ENCODE data around the gene GOLGA1.

GOLGA1 gene

DNA sequence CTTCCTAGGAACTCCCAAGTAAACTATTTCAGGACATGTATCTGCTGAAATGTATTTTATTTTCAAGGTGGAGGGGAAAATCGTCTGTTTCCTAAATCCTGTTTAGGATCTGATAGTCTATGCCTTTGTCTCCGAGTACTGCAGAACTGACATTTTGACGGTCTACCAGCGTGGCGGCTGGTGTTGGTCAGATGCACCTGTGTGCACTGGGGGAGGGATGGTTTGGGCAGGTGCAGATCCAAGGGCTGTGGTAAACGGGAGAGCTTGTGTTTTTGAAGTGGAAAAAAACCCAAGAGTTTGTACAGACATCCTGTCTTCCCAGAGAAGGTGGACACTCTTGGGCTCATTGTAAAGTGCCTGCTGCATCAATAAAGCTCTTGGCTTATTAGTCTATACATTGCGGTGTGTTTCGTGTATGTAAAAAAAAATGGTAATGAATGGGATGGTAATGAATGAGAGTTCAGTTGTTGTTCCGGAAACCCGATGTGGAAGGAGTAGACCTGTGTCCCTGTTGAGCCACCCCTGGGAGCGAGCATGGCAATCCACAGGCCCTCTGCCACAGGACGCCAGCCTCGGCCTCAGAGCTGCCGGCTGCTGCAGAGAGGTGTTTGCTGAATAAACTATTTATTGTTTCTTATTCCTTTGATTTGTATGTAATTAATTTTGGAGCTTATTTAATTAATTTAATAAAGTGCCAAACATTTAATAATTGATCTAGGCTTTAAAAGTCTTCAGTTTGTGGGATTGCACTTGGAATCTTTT is 63.7 kb downstream of the GOLGA1 start:
- no peak for DNase-seq
- no peaks in the 10 kb centered on the region for H3K27me3 ChIP-seq (replicated peaks; ENCODE audit: control insufficient read depth, insufficient read depth, low read length, poor library complexity, severe bottlenecking)
- H3K36me3 ChIP-seq (ENCODE audit: control insufficient read depth, insufficient read depth, low read length) = peaks cover 85% of the 10 kb centered on the region
- no peak overlapping the region for H3K4me3 ChIP-seq (ENCODE audit: insufficient read depth, low read depth, low read length, poor library complexity, severe bottlenecking)
- no peak overlapping the region for H3K27ac ChIP-seq (ENCODE audit: insufficient read depth, low read length, poor library complexity, severe bottlenecking)
- H3K9me3 ChIP-seq (ENCODE audit: control insufficient read depth, low read length) = no peaks in the 10 kb centered on the region
- H3K4me1 ChIP-seq (ENCODE audit: control insufficient read depth, insufficient read depth, low read length, poor library complexity, severe bottlenecking) = peaks cover 8% of the 10 kb centered on the region

GRCh38 chr9:124875501-124875900 is 65.4 kb downstream of the GOLGA1 start:
- peaks cover 24% of the 10 kb centered on the region for H3K4me1 ChIP-seq (ENCODE audit: control insufficient read depth, insufficient read depth, low read length, poor library complexity, severe bottlenecking)
- no peaks in the 10 kb centered on the region for H3K27me3 ChIP-seq (replicated peaks; ENCODE audit: control insufficient read depth, insufficient read depth, low read length, poor library complexity, severe bottlenecking)
- no peak overlapping the region for H3K4me3 ChIP-seq (ENCODE audit: insufficient read depth, low read depth, low read length, poor library complexity, severe bottlenecking)
- peaks cover 70% of the 10 kb centered on the region for H3K36me3 ChIP-seq (ENCODE audit: control insufficient read depth, insufficient read depth, low read length)
- DNase-seq = no peak
- no peaks in the 10 kb centered on the region for H3K9me3 ChIP-seq (ENCODE audit: control insufficient read depth, low read length)
- no peak overlapping the region for H3K27ac ChIP-seq (ENCODE audit: insufficient read depth, low read length, poor library complexity, severe bottlenecking)

GRCh38 chr9:124873664-124874063 is 67.2 kb downstream of the GOLGA1 start:
- no peak overlapping the region for H3K27ac ChIP-seq (ENCODE audit: insufficient read depth, low read length, poor library complexity, severe bottlenecking)
- H3K36me3 ChIP-seq (ENCODE audit: control insufficient read depth, insufficient read depth, low read length) = peaks cover 58% of the 10 kb centered on the region
- H3K27me3 ChIP-seq (replicated peaks; ENCODE audit: control insufficient read depth, insufficient read depth, low read length, poor library complexity, severe bottlenecking) = no peaks in the 10 kb centered on the region
- no peak for DNase-seq
- no peaks in the 10 kb centered on the region for H3K9me3 ChIP-seq (ENCODE audit: control insufficient read depth, low read length)
- peaks cover 28% of the 10 kb centered on the region for H3K4me1 ChIP-seq (ENCODE audit: control insufficient read depth, insufficient read depth, low read length, poor library complexity, severe bottlenecking)
- no peak overlapping the region for H3K4me3 ChIP-seq (ENCODE audit: insufficient read depth, low read depth, low read length, poor library complexity, severe bottlenecking)

- Histone ChIP-seq H3K36me3 (ENCODE audit: control insufficient read depth, insufficient read depth, low read length) (peaks cover 35% of the 10 kb centered on the region), H3K27ac (ENCODE audit: insufficient read depth, low read length, poor library complexity, severe bottlenecking) (peak overlapping the region; percentile 96), H3K4me3 (ENCODE audit: insufficient read depth, low read depth, low read length, poor library complexity, severe bottlenecking) (peak overlapping the region; percentile 89), H3K9me3 (ENCODE audit: control insufficient read depth, low read length) (no peaks in the 10 kb centered on the region), H3K4me1 (ENCODE audit: control insufficient read depth, insufficient read depth, low read length, poor library complexity, severe bottlenecking) (peaks cover 37% of the 10 kb centered on the region), H3K27me3 (replicated peaks; ENCODE audit: control insufficient read depth, insufficient read depth, low read length, poor library complexity, severe bottlenecking) (no peaks in the 10 kb centered on the region)
- DNase-seq = no peak
Observed at GRCh38 chr9:124871156-124871561, 69.7 kb downstream of the GOLGA1 start.

DNA sequence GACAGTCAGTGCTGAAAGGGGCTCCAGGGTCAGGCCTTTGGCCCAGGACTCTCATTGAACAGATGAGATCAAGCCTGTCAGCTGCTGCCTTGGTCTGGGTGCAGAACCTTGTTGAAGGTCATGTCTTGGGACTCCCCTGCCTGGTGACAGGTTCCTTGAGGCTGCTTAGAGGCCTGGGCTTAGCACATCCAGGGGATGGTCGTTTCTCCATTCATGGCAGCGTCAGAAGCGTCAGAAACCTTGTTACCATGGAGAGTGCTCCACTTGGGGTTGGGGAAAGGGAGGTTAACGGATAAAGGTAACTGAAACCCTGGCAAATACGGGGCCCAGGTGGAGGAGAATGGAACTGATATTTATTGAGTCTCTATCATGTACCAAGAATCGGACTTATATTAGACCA is 70.2 kb downstream of the GOLGA1 start:
- Histone ChIP-seq H3K4me1 (ENCODE audit: control insufficient read depth, insufficient read depth, low read length, poor library complexity, severe bottlenecking) (peaks cover 37% of the 10 kb centered on the region), H3K27me3 (replicated peaks; ENCODE audit: control insufficient read depth, insufficient read depth, low read length, poor library complexity, severe bottlenecking) (no peaks in the 10 kb centered on the region), H3K9me3 (ENCODE audit: control insufficient read depth, low read length) (no peaks in the 10 kb centered on the region), H3K36me3 (ENCODE audit: control insufficient read depth, insufficient read depth, low read length) (peaks cover 30% of the 10 kb centered on the region), H3K4me3 (ENCODE audit: insufficient read depth, low read depth, low read length, poor library complexity, severe bottlenecking) (peak overlapping the region; percentile 89), H3K27ac (ENCODE audit: insufficient read depth, low read length, poor library complexity, severe bottlenecking) (peak overlapping the region; percentile 96)
- DNase-seq = no peak

- H3K27ac ChIP-seq (ENCODE audit: insufficient read depth, low read length, poor library complexity, severe bottlenecking) = peak overlapping the region; percentile 96
Observed at GRCh38 chr9:124869986-124870560, 70.8 kb downstream of the GOLGA1 start.

GRCh38 chr9:124869466-124869985 is 71.4 kb downstream of the GOLGA1 start:
- peak in 2 of 3 donors; percentile 22 to 42 for DNase-seq
- peak overlapping the region; percentile 89 for H3K4me3 ChIP-seq (ENCODE audit: insufficient read depth, low read depth, low read length, poor library complexity, severe bottlenecking)
- H3K4me1 ChIP-seq (ENCODE audit: control insufficient read depth, insufficient read depth, low read length, poor library complexity, severe bottlenecking) = peaks cover 37% of the 10 kb centered on the region
- no peaks in the 10 kb centered on the region for H3K27me3 ChIP-seq (replicated peaks; ENCODE audit: control insufficient read depth, insufficient read depth, low read length, poor library complexity, severe bottlenecking)
- H3K36me3 ChIP-seq (ENCODE audit: control insufficient read depth, insufficient read depth, low read length) = peaks cover 18% of the 10 kb centered on the region
- no peaks in the 10 kb centered on the region for H3K9me3 ChIP-seq (ENCODE audit: control insufficient read depth, low read length)
- H3K27ac ChIP-seq (ENCODE audit: insufficient read depth, low read length, poor library complexity, severe bottlenecking) = peak overlapping the region; percentile 96

More at GRCh38 chr9:124869986-124870560, 70.8 kb downstream of the GOLGA1 start:
- Histone ChIP-seq H3K9me3 (ENCODE audit: control insufficient read depth, low read length) (no peaks in the 10 kb centered on the region), H3K36me3 (ENCODE audit: control insufficient read depth, insufficient read depth, low read length) (peaks cover 24% of the 10 kb centered on the region), H3K4me1 (ENCODE audit: control insufficient read depth, insufficient read depth, low read length, poor library complexity, severe bottlenecking) (peaks cover 37% of the 10 kb centered on the region), H3K4me3 (ENCODE audit: insufficient read depth, low read depth, low read length, poor library complexity, severe bottlenecking) (peak overlapping the region; percentile 89), H3K27me3 (replicated peaks; ENCODE audit: control insufficient read depth, insufficient read depth, low read length, poor library complexity, severe bottlenecking) (no peaks in the 10 kb centered on the region)
- DNase-seq = peak; percentile 60 to 69 (median 68)

DNA sequence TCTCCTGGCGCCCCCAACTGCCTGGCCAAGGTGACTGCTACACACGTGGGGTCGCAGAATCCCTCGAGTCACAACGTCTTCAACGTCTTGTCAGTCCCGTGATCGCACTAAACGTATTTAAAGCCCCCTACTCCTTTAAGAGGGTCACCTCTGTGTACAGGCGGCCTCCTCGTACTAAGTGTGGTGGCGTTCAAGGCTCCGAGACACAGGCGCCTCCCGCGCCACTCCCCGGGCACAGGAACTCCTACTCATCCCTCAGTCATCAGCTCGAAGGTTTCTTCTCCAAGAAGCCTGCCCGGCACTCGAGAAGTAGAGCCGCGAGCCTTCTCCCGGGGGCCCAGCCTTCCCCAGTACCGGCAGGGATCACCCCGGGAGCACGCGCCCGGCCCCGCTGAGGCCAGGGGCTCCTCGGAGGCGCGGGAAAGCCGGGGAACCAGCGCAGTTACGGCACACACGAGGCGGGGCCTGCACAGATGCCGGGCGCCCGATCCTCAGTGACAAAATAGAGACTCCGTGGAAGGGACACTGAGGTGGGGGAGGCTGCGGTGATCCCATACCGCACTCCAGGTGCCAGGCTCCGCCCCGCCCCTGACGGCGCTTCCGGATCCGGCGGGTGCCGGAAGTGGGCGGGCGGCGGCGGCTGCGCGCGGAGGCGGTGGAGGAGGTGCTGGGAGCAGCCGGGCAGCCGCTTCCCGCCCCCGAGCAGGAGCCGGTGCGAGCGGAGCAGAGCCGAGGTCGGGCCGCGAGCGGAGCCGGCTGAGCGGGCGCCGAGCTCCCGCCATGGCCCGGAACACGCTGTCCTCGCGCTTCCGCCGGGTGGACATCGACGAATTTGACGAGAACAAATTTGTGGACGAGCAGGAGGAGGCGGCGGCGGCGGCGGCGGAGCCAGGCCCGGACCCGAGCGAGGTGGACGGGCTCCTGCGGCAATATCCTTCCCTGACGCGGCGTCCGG is 72.1 kb downstream of the GOLGA1 start:
- Histone ChIP-seq H3K27ac (ENCODE audit: insufficient read depth, low read length, poor library complexity, severe bottlenecking) (peak overlapping the region; percentile 96), H3K4me3 (ENCODE audit: insufficient read depth, low read depth, low read length, poor library complexity, severe bottlenecking) (peak overlapping the region; percentile 89), H3K36me3 (ENCODE audit: control insufficient read depth, insufficient read depth, low read length) (peaks cover 11% of the 10 kb centered on the region), H3K9me3 (ENCODE audit: control insufficient read depth, low read length) (no peaks in the 10 kb centered on the region), H3K4me1 (ENCODE audit: control insufficient read depth, insufficient read depth, low read length, poor library complexity, severe bottlenecking) (peaks cover 36% of the 10 kb centered on the region), H3K27me3 (replicated peaks; ENCODE audit: control insufficient read depth, insufficient read depth, low read length, poor library complexity, severe bottlenecking) (no peaks in the 10 kb centered on the region)
- peak; percentile 85 to 88 (median 87) for DNase-seq

DNA sequence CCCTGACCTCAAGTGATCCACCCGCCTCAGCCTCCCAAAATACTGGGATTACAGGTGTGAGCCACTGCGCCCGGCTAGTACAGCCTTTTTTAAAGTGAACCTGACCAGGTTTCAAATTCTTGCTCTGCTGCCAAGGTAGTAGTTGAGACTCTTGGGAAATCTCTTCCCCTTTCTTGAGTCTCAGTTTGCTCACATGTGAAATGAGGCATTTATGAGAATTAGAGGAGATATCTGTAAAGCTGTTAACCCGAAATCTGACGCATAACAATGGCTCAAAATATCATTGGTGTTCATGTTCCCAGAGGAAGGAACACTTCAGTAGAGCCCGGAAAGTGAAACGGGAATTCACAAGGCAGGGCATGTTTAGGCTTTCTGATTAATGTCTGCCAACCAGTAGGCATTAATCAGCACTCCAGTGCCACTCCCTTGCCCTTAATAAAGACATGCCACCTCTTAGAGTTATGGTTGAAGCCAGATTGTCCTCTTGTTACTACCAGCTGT is 77.5 kb downstream of the GOLGA1 start:
- Histone ChIP-seq H3K36me3 (ENCODE audit: control insufficient read depth, insufficient read depth, low read length) (peaks cover 26% of the 10 kb centered on the region), H3K27ac (ENCODE audit: insufficient read depth, low read length, poor library complexity, severe bottlenecking) (no peak overlapping the region), H3K4me1 (ENCODE audit: control insufficient read depth, insufficient read depth, low read length, poor library complexity, severe bottlenecking) (peaks cover 21% of the 10 kb centered on the region), H3K4me3 (ENCODE audit: insufficient read depth, low read depth, low read length, poor library complexity, severe bottlenecking) (no peak overlapping the region), H3K9me3 (ENCODE audit: control insufficient read depth, low read length) (no peaks in the 10 kb centered on the region), H3K27me3 (replicated peaks; ENCODE audit: control insufficient read depth, insufficient read depth, low read length, poor library complexity, severe bottlenecking) (no peaks in the 10 kb centered on the region)
- DNase-seq = no peak
